ENCODE data around the gene DGKZ.

DNA sequence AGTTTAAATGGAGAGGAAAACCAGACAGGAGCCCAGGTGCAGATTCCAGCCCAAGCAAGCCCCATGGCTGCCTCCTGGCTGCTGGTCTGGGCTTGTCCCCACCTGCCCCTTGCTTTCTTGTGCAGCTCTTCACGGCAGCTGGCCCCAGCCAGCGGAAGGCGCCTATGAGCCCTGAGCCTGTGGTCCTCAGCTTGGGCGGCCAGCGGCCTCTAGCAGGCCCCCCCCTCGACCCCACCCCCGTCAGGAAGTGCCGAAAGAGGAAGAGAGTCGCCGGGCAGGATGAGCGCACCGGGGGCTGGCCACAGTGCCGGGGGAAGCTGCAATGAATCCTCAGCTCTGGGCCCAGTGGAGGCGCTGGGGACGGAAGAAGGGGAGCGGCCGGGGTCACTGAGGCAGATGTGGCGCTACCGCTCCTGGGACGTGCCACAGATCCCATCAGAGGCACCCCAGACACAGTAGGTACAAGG, 2.1 kb upstream of the DGKZ start:
- TF ChIP-seq MTA3 (CRISPR knock-in tag; IDR thresholded peaks at IDR 0.05) (no peak), EP300 (IDR thresholded peaks at IDR 0.05; ENCODE audit: low read depth in 2 of 2, low read length in 2 of 2) (no peak), EP300 (CRISPR knock-in tag; IDR thresholded peaks at IDR 0.05; ENCODE audit: borderline replicate concordance) (no peak), TAF1 (CRISPR knock-in tag; IDR thresholded peaks at IDR 0.05) (no peak), MAX (IDR thresholded peaks at IDR 0.05) (no peak), ZNF841 (CRISPR knock-in tag; IDR thresholded peaks at IDR 0.05; ENCODE audit: borderline replicate concordance) (no peak), POLR2AphosphoS5 (IDR thresholded peaks at IDR 0.05; ENCODE audit: low read depth, low read length) (no peak), CCAR2 (optimal IDR thresholded peaks at IDR 0.05; ENCODE audit: low read depth, low read length) (no peak), ZNF780A (CRISPR knock-in tag; IDR thresholded peaks at IDR 0.05) (no peak), ZNF274 (CRISPR knock-in tag; IDR thresholded peaks at IDR 0.05) (no peak), NFYB (CRISPR knock-in tag; IDR thresholded peaks at IDR 0.05) (no peak)
- TF ChIP-seq, protein P1, sequence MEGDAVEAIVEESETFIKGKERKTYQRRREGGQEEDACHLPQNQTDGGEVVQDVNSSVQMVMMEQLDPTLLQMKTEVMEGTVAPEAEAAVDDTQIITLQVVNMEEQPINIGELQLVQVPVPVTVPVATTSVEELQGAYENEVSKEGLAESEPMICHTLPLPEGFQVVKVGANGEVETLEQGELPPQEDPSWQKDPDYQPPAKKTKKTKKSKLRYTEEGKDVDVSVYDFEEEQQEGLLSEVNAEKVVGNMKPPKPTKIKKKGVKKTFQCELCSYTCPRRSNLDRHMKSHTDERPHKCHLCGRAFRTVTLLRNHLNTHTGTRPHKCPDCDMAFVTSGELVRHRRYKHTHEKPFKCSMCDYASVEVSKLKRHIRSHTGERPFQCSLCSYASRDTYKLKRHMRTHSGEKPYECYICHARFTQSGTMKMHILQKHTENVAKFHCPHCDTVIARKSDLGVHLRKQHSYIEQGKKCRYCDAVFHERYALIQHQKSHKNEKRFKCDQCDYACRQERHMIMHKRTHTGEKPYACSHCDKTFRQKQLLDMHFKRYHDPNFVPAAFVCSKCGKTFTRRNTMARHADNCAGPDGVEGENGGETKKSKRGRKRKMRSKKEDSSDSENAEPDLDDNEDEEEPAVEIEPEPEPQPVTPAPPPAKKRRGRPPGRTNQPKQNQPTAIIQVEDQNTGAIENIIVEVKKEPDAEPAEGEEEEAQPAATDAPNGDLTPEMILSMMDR (CRISPR knock-in tag; IDR thresholded peaks at IDR 0.05) = peak; percentile 23; the same call in 1 of the 2 replicates
- TF ChIP-seq, protein P2, sequence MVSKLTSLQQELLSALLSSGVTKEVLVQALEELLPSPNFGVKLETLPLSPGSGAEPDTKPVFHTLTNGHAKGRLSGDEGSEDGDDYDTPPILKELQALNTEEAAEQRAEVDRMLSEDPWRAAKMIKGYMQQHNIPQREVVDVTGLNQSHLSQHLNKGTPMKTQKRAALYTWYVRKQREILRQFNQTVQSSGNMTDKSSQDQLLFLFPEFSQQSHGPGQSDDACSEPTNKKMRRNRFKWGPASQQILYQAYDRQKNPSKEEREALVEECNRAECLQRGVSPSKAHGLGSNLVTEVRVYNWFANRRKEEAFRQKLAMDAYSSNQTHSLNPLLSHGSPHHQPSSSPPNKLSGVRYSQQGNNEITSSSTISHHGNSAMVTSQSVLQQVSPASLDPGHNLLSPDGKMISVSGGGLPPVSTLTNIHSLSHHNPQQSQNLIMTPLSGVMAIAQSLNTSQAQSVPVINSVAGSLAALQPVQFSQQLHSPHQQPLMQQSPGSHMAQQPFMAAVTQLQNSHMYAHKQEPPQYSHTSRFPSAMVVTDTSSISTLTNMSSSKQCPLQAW (CRISPR knock-in tag; IDR thresholded peaks at IDR 0.05) = no peak

Data from HepG2 (cell line).